ENCODE data around the gene TOX2.

The TOX2 gene

GRCh38 chr20:43914311-43915210, at the start of gene TOX2:
TSS of gene TOX2 (plus strand) at chr20:43914852. CDS start at chr20:43914892, 40 bp downstream.
- TF ChIP-seq GATA3 (IDR thresholded peaks at IDR 0.05; ENCODE audit: low read depth, low read length): no peak
- no peak for TF ChIP-seq GATA2 (IDR thresholded peaks at IDR 0.05; ENCODE audit: low read depth, low read length)

GRCh38 chr20:43868091-43868490, 46.6 kb upstream of the TOX2 start:
- no peak for TF ChIP-seq GATA2 (IDR thresholded peaks at IDR 0.05; ENCODE audit: low read depth, low read length)
- TF ChIP-seq GATA3 (IDR thresholded peaks at IDR 0.05; ENCODE audit: low read depth, low read length): no peak

- TF ChIP-seq GATA3 (IDR thresholded peaks at IDR 0.05; ENCODE audit: low read depth, low read length) (no peak), GATA2 (IDR thresholded peaks at IDR 0.05; ENCODE audit: low read depth, low read length) (no peak)
Observed at GRCh38 chr20:43870484-43870883, 44.2 kb upstream of the TOX2 start.

GRCh38 chr20:43878776-43879175, 35.9 kb upstream of the TOX2 start:
- TF ChIP-seq GATA3 (IDR thresholded peaks at IDR 0.05; ENCODE audit: low read depth, low read length) (no peak), GATA2 (IDR thresholded peaks at IDR 0.05; ENCODE audit: low read depth, low read length) (no peak)

GRCh38 chr20:43893930-43894329, 20.7 kb upstream of the TOX2 start:
- no peak for TF ChIP-seq GATA2 (IDR thresholded peaks at IDR 0.05; ENCODE audit: low read depth, low read length)

GRCh38 chr20:43894491-43894890, 20.2 kb upstream of the TOX2 start:
- TF ChIP-seq GATA3 (IDR thresholded peaks at IDR 0.05; ENCODE audit: low read depth, low read length) (no peak), GATA2 (IDR thresholded peaks at IDR 0.05; ENCODE audit: low read depth, low read length) (no peak)

GRCh38 chr20:43895235-43895634, 19.4 kb upstream of the TOX2 start:
- TF ChIP-seq GATA3 (IDR thresholded peaks at IDR 0.05; ENCODE audit: low read depth, low read length): no peak
- no peak for TF ChIP-seq GATA2 (IDR thresholded peaks at IDR 0.05; ENCODE audit: low read depth, low read length)

GRCh38 chr20:43899274-43900120, 15.2 kb upstream of the TOX2 start:
- TF ChIP-seq GATA2 (IDR thresholded peaks at IDR 0.05; ENCODE audit: low read depth, low read length) (no peak), GATA3 (IDR thresholded peaks at IDR 0.05; ENCODE audit: low read depth, low read length) (no peak)

GRCh38 chr20:43900121-43900466, 14.6 kb upstream of the TOX2 start:
- TF ChIP-seq GATA3 (IDR thresholded peaks at IDR 0.05; ENCODE audit: low read depth, low read length) (no peak), GATA2 (IDR thresholded peaks at IDR 0.05; ENCODE audit: low read depth, low read length) (no peak)

GRCh38 chr20:43900496-43900895, 14.2 kb upstream of the TOX2 start:
- TF ChIP-seq GATA3 (IDR thresholded peaks at IDR 0.05; ENCODE audit: low read depth, low read length): no peak
- no peak for TF ChIP-seq GATA2 (IDR thresholded peaks at IDR 0.05; ENCODE audit: low read depth, low read length)

- TF ChIP-seq GATA3 (IDR thresholded peaks at IDR 0.05; ENCODE audit: low read depth, low read length) (no peak), GATA2 (IDR thresholded peaks at IDR 0.05; ENCODE audit: low read depth, low read length) (no peak)
Observed at GRCh38 chr20:43901296-43901695, 13.4 kb upstream of the TOX2 start.

GRCh38 chr20:43903953-43904826, 10.5 kb upstream of the TOX2 start:
- TF ChIP-seq GATA2 (IDR thresholded peaks at IDR 0.05; ENCODE audit: low read depth, low read length) (no peak), GATA3 (IDR thresholded peaks at IDR 0.05; ENCODE audit: low read depth, low read length) (no peak)

- TF ChIP-seq GATA3 (IDR thresholded peaks at IDR 0.05; ENCODE audit: low read depth, low read length) (no peak), GATA2 (IDR thresholded peaks at IDR 0.05; ENCODE audit: low read depth, low read length) (no peak)
Observed at GRCh38 chr20:43904827-43905177, 9.8 kb upstream of the TOX2 start.

GRCh38 chr20:43906505-43907034, 8.1 kb upstream of the TOX2 start:
- TF ChIP-seq GATA3 (IDR thresholded peaks at IDR 0.05; ENCODE audit: low read depth, low read length): no peak
- TF ChIP-seq GATA2 (IDR thresholded peaks at IDR 0.05; ENCODE audit: low read depth, low read length): no peak
